Neural crest cell (in vitro differentiated cells): ENCODE results near the gene STK36. TPM values are rescaled to one million over a fixed set of nuclear protein-coding genes. Genes with fewer than 3 reads are reported as not detected.

ENCODE experiments used
- DNase-seq: peaks from one replicate; pipeline ENCODE4 v3.0.0; 2021; ENCODE audit warnings: low read depth, mixed read lengths, low spot score
- H3K27ac Mint-ChIP-seq: one replicate; pipeline ENCODE4 v1.8.0; 2021; ENCODE audit warnings: mild to moderate bottlenecking, mixed read lengths; ENCODE audit not compliant: unreplicated experiment
- H3K27me3 Mint-ChIP-seq: 2 replicates; pipeline ENCODE4 v1.8.0; 2021; ENCODE audit warnings: low read depth, mild to moderate bottlenecking, mixed read lengths
- H3K36me3 Mint-ChIP-seq: 2 replicates; pipeline ENCODE4 v1.8.0; 2021; ENCODE audit warnings: low read depth, mild to moderate bottlenecking, mixed read lengths
- H3K4me1 Mint-ChIP-seq: 2 replicates; pipeline ENCODE4 v1.8.0; 2021; ENCODE audit warnings: mixed read lengths
- H3K4me3 Mint-ChIP-seq: one replicate; pipeline ENCODE4 v1.8.0; 2021; ENCODE audit warnings: mild to moderate bottlenecking, mixed read lengths
- H3K9me3 Mint-ChIP-seq: 2 replicates; pipeline ENCODE4 v1.8.0; 2021; ENCODE audit warnings: mixed read lengths
- CTCF ChIP-seq: fragments of 200-600 bp; sonication (generic); conservative IDR thresholded peaks from 2 replicates; pipeline ENCODE4 v1.5.0; 2021; ENCODE audit warnings: antibody characterized with exemption, mild to moderate bottlenecking
- total RNA-seq: library from RNA; stranded (reverse); gene quantifications from 2 replicates; pipeline ENCODE4 v1.2.1, GENCODE V29; 2021

The STK36 gene
- total RNA-seq, 1 donor from 2014 or later, result 78.7 TPM

GRCh38 chr2:218642786-218643185, 29.1 kb upstream of the STK36 start:
- no peaks in the 10 kb centered on the region for H3K27me3 Mint-ChIP-seq
- peaks cover 11% of the 10 kb centered on the region for H3K36me3 Mint-ChIP-seq
- H3K4me1 Mint-ChIP-seq, result no peaks in the 10 kb centered on the region
- no peak overlapping the region for H3K27ac Mint-ChIP-seq
- no peak for TF ChIP-seq CTCF
- no peaks in the 10 kb centered on the region for H3K9me3 Mint-ChIP-seq
- no peak for DNase-seq
- no peak overlapping the region for H3K4me3 Mint-ChIP-seq

- no peak overlapping the region for H3K27ac Mint-ChIP-seq
- no peaks in the 10 kb centered on the region for H3K27me3 Mint-ChIP-seq
- TF ChIP-seq CTCF, result no peak
- no peak for DNase-seq
- no peak overlapping the region for H3K4me3 Mint-ChIP-seq
- H3K4me1 Mint-ChIP-seq, result no peaks in the 10 kb centered on the region
- no peaks in the 10 kb centered on the region for H3K9me3 Mint-ChIP-seq
- H3K36me3 Mint-ChIP-seq, result peaks cover 10% of the 10 kb centered on the region
These were observed 28.1 kb upstream of the STK36 start for GRCh38 chr2:218643751-218644310.

- no peak for TF ChIP-seq CTCF
- peak overlapping the region; percentile 45 for H3K27ac Mint-ChIP-seq
These were observed 27.2 kb upstream of the STK36 start for GRCh38 chr2:218644721-218645120.

GRCh38 chr2:218645126-218645525, 26.8 kb upstream of the STK36 start:
- Mint-ChIP-seq H3K36me3 (peaks cover 10% of the 10 kb centered on the region), H3K4me1 (no peaks in the 10 kb centered on the region), H3K27me3 (no peaks in the 10 kb centered on the region), H3K9me3 (no peaks in the 10 kb centered on the region), H3K4me3 (no peak overlapping the region), H3K27ac (no peak overlapping the region)
- no peak for DNase-seq
- TF ChIP-seq CTCF, result no peak

More at GRCh38 chr2:218644721-218645120, 27.2 kb upstream of the STK36 start:
- Mint-ChIP-seq H3K9me3 (no peaks in the 10 kb centered on the region), H3K27me3 (no peaks in the 10 kb centered on the region), H3K36me3 (peaks cover 10% of the 10 kb centered on the region), H3K4me1 (no peaks in the 10 kb centered on the region), H3K4me3 (no peak overlapping the region)
- DNase-seq, result no peak

- H3K36me3 Mint-ChIP-seq, result peaks cover 11% of the 10 kb centered on the region
- no peaks in the 10 kb centered on the region for H3K27me3 Mint-ChIP-seq
- TF ChIP-seq CTCF, result peak; percentile 78
- no peaks in the 10 kb centered on the region for H3K4me1 Mint-ChIP-seq
- peak; percentile 52 for DNase-seq
- no peak overlapping the region for H3K27ac Mint-ChIP-seq
- H3K9me3 Mint-ChIP-seq, result no peaks in the 10 kb centered on the region
- H3K4me3 Mint-ChIP-seq, result no peak overlapping the region
These were observed 23.6 kb upstream of the STK36 start for GRCh38 chr2:218648088-218648786.
